BLaER1 treated with 17β-estradiol and CSF1 and Interleukin-3, amounts not matched to agents 10 nM and 100 nM (cell line): Measurements from ENCODE around the gene LHX6.

Source experiments
- H3K27ac ChIP-seq, 11 experiments: shearing (Covaris generic); formaldehyde crosslinking; 2 replicates each; pipeline ENCODE4 v1.8.1; 2022
- H3K27me3 ChIP-seq, 11 experiments: shearing (Covaris generic); formaldehyde crosslinking; 2 replicates each; pipeline ENCODE4 v1.8.1; 2022
- H3K36me3 ChIP-seq, 11 experiments: shearing (Covaris generic); formaldehyde crosslinking; 2 replicates each; pipeline ENCODE4 v1.8.1; 2022
- H3K4me1 ChIP-seq, 10 experiments: shearing (Covaris generic); formaldehyde crosslinking; 2 replicates each; pipeline ENCODE4 v1.8.1; 2022
- H3K4me2 ChIP-seq, 11 experiments: shearing (Covaris generic); formaldehyde crosslinking; 2 replicates each; pipeline ENCODE4 v1.8.1; 2022
- H3K4me3 ChIP-seq, 10 experiments: shearing (Covaris generic); formaldehyde crosslinking; 2 replicates each; pipeline ENCODE4 v1.8.1; 2022
- H3K9ac ChIP-seq, 11 experiments: shearing (Covaris generic); formaldehyde crosslinking; 2 replicates each; pipeline ENCODE4 v1.8.1; 2022
- H3K9me3 ChIP-seq, 11 experiments: shearing (Covaris generic); formaldehyde crosslinking; replicated peaks in 1 of 11; 2 replicates each; pipeline ENCODE4 v1.8.1; 2022
- H4K20me1 ChIP-seq, 11 experiments: shearing (Covaris generic); formaldehyde crosslinking; 2 replicates each; pipeline ENCODE4 v1.8.1; 2022
- Cebpa-rat ChIP-seq, 11 experiments: shearing (Covaris generic); IDR thresholded peaks; 2 replicates each; pipeline ENCODE4 v1.8.1; 2022

The LHX6 gene

GRCh38 chr9:122159026-122159924, 69.5 kb downstream of the LHX6 start, which contains the start of the genes MORN5 and NDUFA8:
MORN5 (plus strand) TSS chr9:122159908; CDS start chr9:122159973, 65 bp downstream.
NDUFA8 (minus strand) TSS chr9:122159779; CDS start chr9:122159677, 102 bp downstream.
- Histone ChIP-seq H3K4me3 (peak within 1 kb of the TSS; percentile 85 to 100 (median 96)), H3K27me3 (no peaks in the 10 kb centered on the region), H3K27ac (peak within 1 kb of the TSS; percentile 82 to 90 (median 86)), H3K9me3 (peaks cover 11 to 19% (median 16%) of the 10 kb centered on the region in 11 experiments; a peak in 21 of 22 replicates), H3K4me2 (peak within 1 kb of the TSS; percentile 80 to 98 (median 90)), H4K20me1 (peaks cover 0 to 36% (median 26%) of the 10 kb centered on the region in 11 experiments; a peak in 17 of 22 replicates), H3K36me3 (peaks cover 0 to 7% (median 0%) of the 10 kb centered on the region in 11 experiments; a peak in 2 of 22 replicates), H3K4me1 (peaks cover 19 to 45% (median 21%) of the 10 kb centered on the region in 10 experiments; a peak in 19 of 20 replicates), H3K9ac (peak within 1 kb of the TSS; percentile 91 to 94 (median 92))
- no peak for TF ChIP-seq Cebpa-rat (IDR thresholded peaks at IDR 0.05)

GRCh38 chr9:122158202-122158601, 70.6 kb downstream of the LHX6 start:
- Histone ChIP-seq H3K4me1 (peaks cover 19 to 47% (median 21%) of the 10 kb centered on the region in 10 experiments; a peak in 19 of 20 replicates), H3K9me3 (peaks cover 11 to 17% (median 15%) of the 10 kb centered on the region in 11 experiments; a peak in 21 of 22 replicates), H3K27ac (no peak overlapping the region), H3K27me3 (no peaks in the 10 kb centered on the region), H3K36me3 (peaks cover 0 to 7% (median 0%) of the 10 kb centered on the region in 11 experiments; a peak in 5 of 22 replicates), H3K9ac (no peak overlapping the region), H4K20me1 (peaks cover 0 to 46% (median 35%) of the 10 kb centered on the region in 11 experiments; a peak in 17 of 22 replicates), H3K4me3 (peak overlapping the region in 2 of 10 experiments; percentile 96; a peak in 4 of 20 replicates), H3K4me2 (peak overlapping the region; percentile 45 to 98 (median 86))
- no peak for TF ChIP-seq Cebpa-rat (IDR thresholded peaks at IDR 0.05)

GRCh38 chr9:122155796-122156195, 73.0 kb downstream of the LHX6 start:
- Histone ChIP-seq H4K20me1 (peaks cover 0 to 65% (median 51%) of the 10 kb centered on the region in 11 experiments; a peak in 17 of 22 replicates), H3K36me3 (peaks cover 18 to 29% (median 21%) of the 10 kb centered on the region in 11 experiments; a peak in 20 of 22 replicates), H3K4me2 (peak overlapping the region in 5 of 11 experiments; percentile 1 to 24 (median 9); a peak in 5 of 22 replicates), H3K27ac (no peak overlapping the region), H3K27me3 (no peaks in the 10 kb centered on the region), H3K9me3 (no peaks in the 10 kb centered on the region), H3K9ac (no peak overlapping the region; a peak in 1 of 22 replicates), H3K4me1 (peaks cover 19 to 47% (median 21%) of the 10 kb centered on the region in 10 experiments; a peak in 19 of 20 replicates), H3K4me3 (no peak overlapping the region)
- TF ChIP-seq Cebpa-rat (IDR thresholded peaks at IDR 0.05), result no peak
